Right lobe of liver (tissue), 6 donors: ENCODE results near the gene ZFAND2B. TPM values are rescaled to one million over a fixed set of nuclear protein-coding genes. Genes with fewer than 3 reads are reported as not detected.

Experiments
- ATAC-seq, 4 donors: fragments of 200-7000 bp; cut with Tn5 transposase; one replicate each; pipeline ENCODE4 v1.9.1; 2020; ENCODE audit warnings: mild to moderate bottlenecking in 4 of 4, moderate library complexity in 4 of 4
- DNase-seq, 3 donors: peaks; one replicate each; pipeline ENCODE4 v3.0.0-alpha.2; 2020
- H3K27ac ChIP-seq, 3 donors: fragments of 200-600 bp; one replicate each; pipeline ENCODE4 v1.8.0; 2022
- H3K27me3 ChIP-seq, 2 donors: fragments of 200-600 bp; one replicate each; pipeline ENCODE4 v1.8.0; 2022
- H3K36me3 ChIP-seq, 4 donors: fragments of 200-600 bp; sonication (generic) in 1 of 4; one replicate each; pipeline versions ENCODE4 v1.5.1 to v1.8.0; 2017 to 2022; ENCODE audit warnings: control low read depth in 1 of 4
- H3K4me1 ChIP-seq, 4 donors: fragments of 200-600 bp; sonication (generic) in 1 of 4; one replicate each; pipeline versions ENCODE4 v1.5.1 to v1.8.0; 2017 to 2022; ENCODE audit warnings: control low read depth in 1 of 4
- H3K4me3 ChIP-seq, 3 donors: fragments of 200-600 bp; one replicate each; pipeline ENCODE4 v1.8.0; 2022
- H3K9me3 ChIP-seq, 4 donors: fragments of 200-600 bp; sonication (generic) in 1 of 4; one replicate each; pipeline versions ENCODE4 v1.5.1 to v1.8.0; 2017 to 2022; ENCODE audit warnings: control low read depth in 1 of 4
- POLR2A ChIP-seq: fragments of 450-650 bp; IDR thresholded peaks from one replicate; pipeline ENCODE4 v1.6.1; 2017; ENCODE audit warnings: antibody characterized with exemption, mild to moderate bottlenecking
- WGBS: methylation state at CpG from one replicate; pipeline ENCODE4 v1.1.6; 2018; ENCODE audit warnings: low coverage, low lambda C conversion rate; ENCODE audit not compliant: insufficient coverage; ENCODE audit errors: missing lambda C conversion rate; 5-methylcytosine and 5-hydroxymethylcytosine counted together
- intact Hi-C, 2 donors: fragments of 100-400 bp; cut with DNase I; formaldehyde crosslinking; loops; one replicate each; pipeline versions ENCODE4 v1.11.2 to v1.14.1; 2022
- total RNA-seq, 6 experiments: library from RNA; depleted of rRNA in 2 of 6; stranded (reverse); fragments of >200 nt in 2 of 6; fragmentation: NEBNext Ultra II Directional in 3 of 6; extraction: Animal tissue kit (Norgen Biotek cat#: 25700) in 3 of 6; gene quantifications; one replicate each; pipeline versions ENCODE4 v1.1.0 to v1.2.4, GENCODE V29; 2016 to 2023
- TF ChIP-seq, protein P1 (sequence below), 4 donors: fragments of 200-600 bp in 3 of 4; fragments of 450-650 bp in 1 of 4; IDR thresholded peaks; one replicate each; pipeline versions ENCODE4 v1.5.1 to v1.8.0; 2016 to 2022; ENCODE audit warnings: antibody characterized with exemption in 4 of 4, mild to moderate bottlenecking in 2 of 4
- donor health status: DM: no; HTN: yes; CAD: no.
- donor health status: DM: no; HTN: no; CAD: no.
- donor health status: DM: no; HTN: no; CAD: no.
- donor health status: DM: no; HTN: yes; CAD: no.
- donor health status: DM: no; HTN: yes; CAD: no.

The ZFAND2B gene
- total RNA-seq, 6 experiments from 2014 or later = 20.7 to 32.3 (median 28.8) TPM

DNA sequence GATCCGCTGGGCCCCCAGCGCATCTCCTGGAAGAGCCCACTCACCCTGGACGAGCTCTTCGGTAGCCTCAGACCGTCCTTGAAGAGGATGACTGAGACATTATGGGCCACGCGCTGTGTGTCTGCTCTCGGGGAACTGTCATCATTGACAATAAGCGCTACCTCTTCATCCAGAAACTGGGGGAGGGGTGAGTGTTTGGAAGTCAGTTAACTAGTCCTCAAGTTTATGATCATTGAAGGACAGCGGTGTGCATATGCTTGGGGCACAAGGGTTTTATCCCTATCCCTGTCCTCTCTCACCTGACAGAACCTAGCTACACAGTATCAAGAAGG, 39.3 kb downstream of the ZFAND2B start:
- DNase-seq (no peak), ATAC-seq (no peak)
- Histone ChIP-seq H3K4me1 (peaks cover 2 to 55% (median 25%) of the 10 kb centered on the region in 4 donors), H3K27me3 (no peaks in the 10 kb centered on the region), H3K9me3 (no peaks in the 10 kb centered on the region), H3K27ac (peak overlapping the region; percentile 94 to 95 (median 94)), H3K4me3 (peak overlapping the region; percentile 96 to 98 (median 96)), H3K36me3 (peaks cover 0 to 5% (median 2%) of the 10 kb centered on the region in 4 donors)
- no peak for TF ChIP-seq POLR2A
- TF ChIP-seq, protein P1, sequence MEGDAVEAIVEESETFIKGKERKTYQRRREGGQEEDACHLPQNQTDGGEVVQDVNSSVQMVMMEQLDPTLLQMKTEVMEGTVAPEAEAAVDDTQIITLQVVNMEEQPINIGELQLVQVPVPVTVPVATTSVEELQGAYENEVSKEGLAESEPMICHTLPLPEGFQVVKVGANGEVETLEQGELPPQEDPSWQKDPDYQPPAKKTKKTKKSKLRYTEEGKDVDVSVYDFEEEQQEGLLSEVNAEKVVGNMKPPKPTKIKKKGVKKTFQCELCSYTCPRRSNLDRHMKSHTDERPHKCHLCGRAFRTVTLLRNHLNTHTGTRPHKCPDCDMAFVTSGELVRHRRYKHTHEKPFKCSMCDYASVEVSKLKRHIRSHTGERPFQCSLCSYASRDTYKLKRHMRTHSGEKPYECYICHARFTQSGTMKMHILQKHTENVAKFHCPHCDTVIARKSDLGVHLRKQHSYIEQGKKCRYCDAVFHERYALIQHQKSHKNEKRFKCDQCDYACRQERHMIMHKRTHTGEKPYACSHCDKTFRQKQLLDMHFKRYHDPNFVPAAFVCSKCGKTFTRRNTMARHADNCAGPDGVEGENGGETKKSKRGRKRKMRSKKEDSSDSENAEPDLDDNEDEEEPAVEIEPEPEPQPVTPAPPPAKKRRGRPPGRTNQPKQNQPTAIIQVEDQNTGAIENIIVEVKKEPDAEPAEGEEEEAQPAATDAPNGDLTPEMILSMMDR (IDR thresholded peaks at IDR 0.05) = no peak
- intact Hi-C loops = no loop called here
- WGBS = 0% methylated on average over 6 of the region's 10 CpGs

DNA sequence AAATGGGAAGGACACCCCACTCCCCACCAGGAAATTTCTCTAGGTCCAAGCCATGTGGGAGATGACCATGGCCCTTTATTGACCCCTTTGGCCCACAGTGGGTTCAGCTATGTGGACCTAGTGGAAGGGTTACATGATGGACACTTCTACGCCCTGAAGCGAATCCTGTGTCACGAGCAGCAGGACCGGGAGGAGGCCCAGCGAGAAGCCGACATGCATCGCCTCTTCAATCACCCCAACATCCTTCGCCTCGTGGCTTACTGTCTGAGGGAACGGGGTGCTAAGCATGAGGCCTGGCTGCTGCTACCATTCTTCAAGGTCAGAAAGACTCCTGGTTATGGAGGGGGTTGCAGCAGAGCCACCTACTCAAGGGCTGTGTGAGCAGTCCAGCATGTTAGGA, 40.0 kb downstream of the ZFAND2B start:
- Histone ChIP-seq H3K36me3 (peaks cover 0 to 5% (median 2%) of the 10 kb centered on the region in 4 donors), H3K4me1 (peaks cover 2 to 57% (median 25%) of the 10 kb centered on the region in 4 donors), H3K27me3 (no peaks in the 10 kb centered on the region), H3K9me3 (no peaks in the 10 kb centered on the region), H3K27ac (no peak overlapping the region), H3K4me3 (no peak overlapping the region)
- intact Hi-C loops = no loop called here
- DNase-seq = no peak
- TF ChIP-seq POLR2A = no peak
- TF ChIP-seq, protein P1 (IDR thresholded peaks at IDR 0.05) = no peak
- no peak for ATAC-seq
- 92% methylated on average over 8 of the region's 10 CpGs for WGBS

DNA sequence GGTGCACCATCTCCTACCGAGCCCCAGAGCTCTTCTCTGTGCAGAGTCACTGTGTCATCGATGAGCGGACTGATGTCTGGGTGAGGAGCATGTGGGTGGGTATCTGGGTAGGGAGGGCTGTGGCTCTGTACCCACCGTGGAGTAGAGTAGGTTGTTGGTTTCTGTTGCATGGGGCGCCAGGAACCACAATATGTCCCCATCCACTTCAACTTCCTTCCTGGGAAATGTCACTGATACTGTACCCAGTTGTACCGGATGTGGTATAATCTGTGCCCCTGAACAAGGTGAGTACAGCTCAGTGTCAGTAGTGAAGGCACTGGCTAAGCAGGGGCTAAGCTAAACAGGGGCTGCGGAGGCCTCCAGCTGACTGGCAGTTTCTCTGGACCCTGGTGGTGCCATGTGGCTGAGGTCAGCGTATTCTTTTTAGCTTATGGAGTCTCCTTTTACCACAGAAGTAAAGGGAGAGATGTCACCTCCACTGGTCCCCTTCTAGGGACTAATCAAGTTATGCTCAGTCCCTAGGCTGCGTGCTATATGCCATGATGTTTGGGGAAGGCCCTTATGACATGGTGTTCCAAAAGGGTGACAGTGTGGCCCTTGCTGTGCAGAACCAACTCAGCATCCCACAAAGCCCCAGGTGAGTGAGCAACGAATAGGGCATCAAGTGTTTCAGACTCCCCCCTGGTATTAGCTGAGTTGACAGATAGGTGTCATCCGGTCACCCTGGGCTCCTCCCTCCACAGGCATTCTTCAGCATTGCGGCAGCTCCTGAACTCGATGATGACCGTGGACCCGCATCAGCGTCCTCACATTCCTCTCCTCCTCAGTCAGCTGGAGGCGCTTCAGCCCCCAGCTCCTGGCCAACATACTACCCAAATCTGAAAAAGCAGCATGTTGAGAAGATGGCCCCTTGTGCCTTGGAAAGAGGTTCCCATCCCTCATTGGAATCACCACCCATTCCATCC, 41.4 kb downstream of the ZFAND2B start:
- TF ChIP-seq, protein P1 (IDR thresholded peaks at IDR 0.05) = no peak
- TF ChIP-seq POLR2A = peak; percentile 18
- intact Hi-C loops = no loop called here
- Histone ChIP-seq H3K9me3 (no peaks in the 10 kb centered on the region), H3K27me3 (no peaks in the 10 kb centered on the region), H3K36me3 (peaks cover 0 to 5% (median 2%) of the 10 kb centered on the region in 4 donors), H3K27ac (peak overlapping the region in 2 of 3 donors; percentile 85 to 94), H3K4me3 (no peak overlapping the region), H3K4me1 (peaks cover 2 to 57% (median 29%) of the 10 kb centered on the region in 4 donors)
- WGBS = 73% methylated on average over 4 of the region's 17 CpGs
- DNase-seq (no peak), ATAC-seq (no peak)

DNA sequence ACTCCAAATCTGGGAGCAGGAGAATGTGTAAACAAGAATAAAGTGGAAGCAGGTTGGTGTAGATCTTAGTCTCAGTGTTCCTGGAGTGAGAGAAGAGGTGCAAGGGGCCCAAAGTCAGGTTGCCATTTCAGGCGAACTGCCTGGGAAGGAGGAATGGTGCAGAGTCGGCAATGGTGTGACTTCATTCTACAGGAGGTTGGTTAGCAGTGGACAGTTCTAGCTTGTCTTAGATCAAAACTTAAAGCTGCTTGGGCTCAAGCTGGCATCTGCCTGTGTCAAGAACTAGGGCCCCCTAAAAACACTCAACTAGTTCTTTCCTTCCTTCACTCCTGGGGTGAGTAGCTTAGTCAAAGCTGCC, 42.2 kb downstream of the ZFAND2B start:
- H3K27ac ChIP-seq = peak overlapping the region; percentile 76 to 94 (median 85)
- H3K9me3 ChIP-seq = no peaks in the 10 kb centered on the region
- intact Hi-C loops = no loop called here
- no peak for TF ChIP-seq POLR2A
- TF ChIP-seq, protein P1 (IDR thresholded peaks at IDR 0.05) = no peak
- WGBS = 58% methylated on average over 2 of the region's 2 CpGs
- DNase-seq (no peak), ATAC-seq (no peak)
- H3K27me3 ChIP-seq = no peaks in the 10 kb centered on the region
- peaks cover 0 to 5% (median 2%) of the 10 kb centered on the region in 4 donors for H3K36me3 ChIP-seq
- peak overlapping the region in 1 of 3 donors; percentile 17 for H3K4me3 ChIP-seq
- H3K4me1 ChIP-seq = peaks cover 2 to 57% (median 30%) of the 10 kb centered on the region in 4 donors
